HG03135 (cell line): Measurements from ENCODE around the gene SPI1.

Experiments used
- ATAC-seq: cut with Tn5 transposase; IDR thresholded peaks from one replicate; pipeline ENCODE4 v1.9.1; 2021; ENCODE audit warnings: mild to moderate bottlenecking, moderate library complexity; ENCODE audit not compliant: unreplicated experiment

SPI1 gene

GRCh38 chr11:47378010-47378835 lies at the start of gene SPI1:
Gene SPI1 (minus strand): TSS chr11:47378547. CDS start chr11:47378353, 194 bp downstream.
- peak; percentile 77 for ATAC-seq

GRCh38 chr11:47426062-47426956 lies 48.0 kb upstream of the SPI1 start, which contains the start of gene PSMC3:
Gene PSMC3 (minus strand): TSS chr11:47426439. CDS start chr11:47426279, 160 bp downstream.
- ATAC-seq, result peak; percentile 93

- ATAC-seq, result no peak
These were observed 47.3 kb upstream of the SPI1 start for GRCh38 chr11:47425611-47426010.

DNA sequence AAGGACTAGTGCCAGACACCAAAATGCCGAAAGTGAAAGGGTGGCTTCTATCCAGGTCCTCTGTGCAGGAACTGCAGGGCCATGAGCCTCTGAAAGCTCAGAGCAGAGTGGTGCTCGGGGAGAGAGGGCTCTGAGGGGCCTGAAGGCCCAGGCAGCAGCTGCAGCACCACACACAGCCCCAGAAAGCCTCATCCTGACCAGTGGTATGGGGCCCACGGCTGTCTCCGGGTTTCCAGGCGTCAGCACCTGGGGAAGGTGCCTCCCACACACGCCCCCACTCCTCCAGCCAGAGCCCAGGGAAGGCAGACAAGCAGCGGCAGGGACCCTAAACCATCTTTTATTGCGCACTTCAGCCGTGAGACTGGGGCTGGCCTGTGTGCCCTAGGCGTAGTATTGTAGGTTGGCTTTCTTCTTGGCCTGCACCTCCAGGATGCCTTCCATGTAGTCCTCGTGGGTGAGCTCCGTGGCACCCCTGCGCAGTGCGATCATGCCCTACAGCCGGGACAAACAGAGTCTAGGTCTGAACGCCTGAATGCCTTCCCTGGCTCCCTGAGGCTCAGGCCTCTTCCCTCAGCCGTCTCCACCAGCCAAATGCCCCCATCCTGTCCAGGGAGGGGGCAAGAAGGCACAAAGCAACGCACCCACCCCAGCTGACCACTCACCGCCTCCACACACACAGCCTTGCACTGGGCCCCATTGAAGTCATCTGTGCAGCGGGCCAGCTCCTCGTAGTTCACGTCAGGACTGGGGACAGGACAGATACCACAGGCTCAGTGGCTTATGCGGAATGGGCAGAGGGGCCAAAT lies 40.3 kb upstream of the SPI1 start:
- no peak for ATAC-seq

- no peak for ATAC-seq
These were observed 39.4 kb upstream of the SPI1 start for GRCh38 chr11:47417712-47418111.

- no peak for ATAC-seq
These were observed 37.7 kb upstream of the SPI1 start for GRCh38 chr11:47415949-47416472.

GRCh38 chr11:47415091-47415854 lies 36.9 kb upstream of the SPI1 start:
- ATAC-seq, result no peak

DNA sequence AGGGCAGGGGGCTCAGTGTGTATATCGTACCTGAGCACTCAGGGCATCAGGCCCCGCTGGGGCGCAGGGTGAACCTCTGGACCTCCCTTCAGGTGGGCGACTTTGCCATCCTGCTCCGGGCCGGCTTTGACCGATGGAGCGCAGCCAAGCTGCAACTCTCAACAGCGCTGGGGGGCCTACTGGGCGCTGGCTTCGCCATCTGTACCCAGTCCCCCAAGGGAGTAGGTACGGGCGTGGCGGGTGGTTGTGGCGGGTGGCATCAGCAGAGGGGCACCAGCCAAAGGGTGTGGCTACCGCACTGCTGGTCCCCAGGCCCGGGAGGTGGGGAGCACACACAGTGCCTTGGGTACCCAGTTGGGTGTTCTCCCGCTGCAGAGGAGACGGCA lies 36.3 kb upstream of the SPI1 start:
- ATAC-seq, result no peak

DNA sequence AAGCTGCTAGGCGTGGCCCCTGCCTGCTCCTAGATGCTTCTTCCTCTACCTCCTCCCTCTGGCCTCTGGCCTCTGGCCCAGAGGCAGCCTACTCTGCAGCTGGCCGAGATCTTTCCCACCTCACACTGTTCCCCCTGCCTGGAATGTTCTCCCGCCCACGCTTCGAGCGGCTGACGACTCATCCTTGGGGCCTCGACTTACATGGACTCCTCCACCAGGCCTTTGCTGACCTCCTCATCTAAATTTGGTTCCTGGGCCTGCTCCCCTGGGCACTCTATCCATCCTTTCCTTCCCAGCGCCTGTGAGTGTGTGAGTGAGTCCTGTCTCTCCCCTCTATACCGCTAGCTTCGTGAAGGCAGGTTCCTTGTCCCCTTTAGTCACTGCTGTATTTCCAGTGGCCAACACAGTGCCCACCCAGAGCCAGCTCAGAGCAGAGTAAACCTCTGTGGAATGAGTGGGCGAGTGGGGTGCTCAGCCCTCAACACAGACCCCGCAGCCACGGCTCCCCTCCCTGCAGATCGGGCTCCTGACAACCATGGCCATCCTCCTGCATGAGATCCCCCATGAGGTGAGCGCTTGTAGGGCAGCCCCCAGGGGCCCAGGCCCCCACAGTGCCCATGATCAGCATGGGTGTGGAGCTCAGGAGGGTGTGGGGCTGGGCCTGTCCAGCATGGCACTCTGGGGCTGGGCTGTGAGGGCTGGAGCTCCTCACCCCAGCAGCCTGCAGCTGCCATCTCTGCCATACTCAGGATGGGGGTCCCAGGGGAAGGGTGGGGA lies 35.7 kb upstream of the SPI1 start:
- no peak for ATAC-seq

DNA sequence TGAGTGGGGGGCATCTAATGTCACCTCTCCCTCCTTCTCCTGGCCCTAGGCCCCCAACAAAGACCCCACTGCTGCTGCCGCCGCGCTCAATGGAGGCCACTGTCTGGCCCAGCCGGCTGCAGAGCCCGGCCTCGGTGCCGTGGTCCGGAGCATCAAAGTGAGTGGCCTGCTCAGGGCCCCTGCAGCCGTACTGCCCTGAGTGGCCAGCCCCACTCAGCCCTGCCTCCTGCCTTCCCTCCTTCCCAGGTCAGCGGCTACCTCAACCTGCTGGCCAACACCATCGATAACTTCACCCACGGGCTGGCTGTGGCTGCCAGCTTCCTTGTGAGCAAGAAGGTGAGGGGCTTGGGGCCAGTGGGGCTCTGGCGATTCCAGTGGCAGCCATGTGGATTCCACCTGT lies 35.0 kb upstream of the SPI1 start:
- no peak for ATAC-seq

- ATAC-seq, result no peak
These were observed 33.8 kb upstream of the SPI1 start for GRCh38 chr11:47411884-47412746.

DNA sequence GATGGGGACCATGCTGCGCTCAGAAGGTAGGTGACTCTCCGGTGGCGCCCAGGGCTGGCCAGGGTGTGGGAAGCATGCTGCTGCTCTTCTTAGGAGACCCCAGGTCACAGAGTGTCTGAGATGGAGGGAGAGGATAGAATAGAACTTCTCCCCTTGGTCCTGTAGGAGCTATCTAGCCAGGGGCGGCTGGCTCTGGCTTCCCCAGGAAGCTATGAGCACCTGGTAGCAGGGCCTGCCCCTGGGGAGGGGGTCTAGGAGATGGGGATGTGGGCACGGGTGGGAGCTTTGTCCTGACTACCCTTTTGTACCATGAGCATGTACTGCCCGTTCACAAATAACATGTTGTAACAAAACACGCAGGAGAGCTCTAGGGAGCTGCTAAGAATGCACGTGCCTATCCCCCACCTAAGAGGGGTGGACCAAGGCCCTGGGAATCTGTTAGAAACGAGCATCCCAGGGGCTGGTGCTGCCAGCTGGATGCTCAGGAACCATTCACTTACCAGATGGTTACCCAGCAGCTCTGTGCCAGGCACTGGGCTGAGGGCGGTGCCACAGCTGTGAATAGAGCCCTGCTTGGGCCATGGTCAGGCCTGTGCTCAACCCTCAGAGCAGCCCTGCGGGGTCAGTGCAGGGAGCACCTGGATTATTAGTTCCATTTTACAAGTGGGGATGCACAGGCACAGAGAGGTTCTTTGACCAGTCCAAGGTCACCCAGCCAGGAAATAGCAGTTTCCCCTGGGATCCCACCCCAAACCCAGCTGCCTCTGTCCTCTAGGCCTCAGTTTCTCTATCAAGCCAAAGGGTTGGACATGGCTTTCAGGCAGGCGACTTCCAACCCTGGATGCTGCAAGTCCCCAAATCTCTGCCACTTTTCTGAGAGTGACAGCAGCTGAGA lies 32.3 kb upstream of the SPI1 start:
- ATAC-seq, result no peak

- ATAC-seq, result no peak
These were observed 31.4 kb upstream of the SPI1 start for GRCh38 chr11:47409440-47410369.

DNA sequence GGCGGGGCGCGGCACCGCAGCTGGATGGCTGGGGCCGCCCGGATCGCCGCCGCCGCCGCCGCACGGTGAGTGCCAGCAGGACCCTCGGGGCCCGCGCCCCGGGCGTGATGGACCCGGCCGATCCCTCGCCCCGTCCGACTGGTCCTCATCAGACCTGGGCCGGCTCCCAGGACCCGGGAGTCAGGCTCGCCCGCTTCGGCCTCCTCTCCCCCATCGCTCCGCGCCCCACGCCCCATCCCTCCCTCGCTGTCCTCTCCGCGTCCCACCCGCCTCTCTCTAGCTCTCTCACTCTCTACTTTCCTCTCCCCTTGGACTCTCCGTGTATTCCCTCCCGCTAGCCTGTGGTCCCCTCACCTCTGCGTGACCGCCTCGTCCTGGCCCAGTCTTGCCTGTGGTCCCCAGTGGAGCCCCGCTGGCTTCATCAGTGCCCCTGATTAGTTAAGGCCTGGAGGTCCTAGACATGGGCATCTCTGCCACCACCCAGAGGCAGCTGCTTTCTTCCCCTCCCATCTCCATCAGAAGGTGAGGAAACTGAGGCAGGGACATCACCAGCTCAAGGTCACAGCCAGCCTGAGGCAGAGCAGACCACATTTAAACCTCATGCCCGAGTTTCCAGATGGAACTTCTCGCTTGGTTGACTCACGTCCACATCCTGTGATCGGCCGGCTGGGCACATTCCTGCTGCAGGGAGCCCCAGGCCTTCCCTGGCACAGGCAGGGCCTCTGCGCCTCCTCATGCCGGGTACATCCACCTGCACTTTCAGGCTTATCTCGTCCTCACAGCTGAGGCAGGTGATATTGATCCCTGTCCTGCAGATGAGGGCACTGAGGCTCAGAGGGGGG lies 30.5 kb upstream of the SPI1 start:
- peak; percentile 1 for ATAC-seq
